Activated T-helper 1 cell treated with Interleukin-2 at 50 U/mL for 16 hours (primary cell): ENCODE measurements around the gene HOXA13.

Source experiments
- DNase-seq: peaks from one replicate; pipeline ENCODE4 v3.0.0-alpha.2; 2020; ENCODE audit warnings: low read depth

The HOXA13 gene

DNA sequence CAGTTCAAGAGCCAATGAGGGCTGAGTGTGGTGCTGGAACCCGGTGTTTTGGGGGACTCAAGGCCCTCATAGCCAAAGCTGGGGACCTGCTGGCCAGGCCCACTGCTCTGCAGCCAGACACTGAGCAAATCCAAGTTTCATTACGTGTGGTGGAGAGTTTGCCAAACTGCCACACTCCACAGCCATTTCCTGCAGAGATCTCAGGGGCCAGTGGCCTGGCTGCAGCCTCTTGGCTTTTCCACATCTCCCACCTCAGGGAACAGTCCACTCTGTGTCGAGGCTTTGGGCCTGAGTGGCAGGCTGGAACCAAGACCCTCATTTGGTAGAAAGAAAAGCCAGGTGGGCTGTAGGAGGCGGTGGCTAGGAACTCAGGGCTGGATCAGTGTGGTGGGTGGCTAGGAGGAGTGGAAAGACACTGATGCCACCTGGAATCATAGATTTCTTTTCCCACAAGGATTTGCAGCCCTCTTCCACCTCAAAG, 18.1 kb downstream of the HOXA13 start:
- DNase-seq, result no peak

DNA sequence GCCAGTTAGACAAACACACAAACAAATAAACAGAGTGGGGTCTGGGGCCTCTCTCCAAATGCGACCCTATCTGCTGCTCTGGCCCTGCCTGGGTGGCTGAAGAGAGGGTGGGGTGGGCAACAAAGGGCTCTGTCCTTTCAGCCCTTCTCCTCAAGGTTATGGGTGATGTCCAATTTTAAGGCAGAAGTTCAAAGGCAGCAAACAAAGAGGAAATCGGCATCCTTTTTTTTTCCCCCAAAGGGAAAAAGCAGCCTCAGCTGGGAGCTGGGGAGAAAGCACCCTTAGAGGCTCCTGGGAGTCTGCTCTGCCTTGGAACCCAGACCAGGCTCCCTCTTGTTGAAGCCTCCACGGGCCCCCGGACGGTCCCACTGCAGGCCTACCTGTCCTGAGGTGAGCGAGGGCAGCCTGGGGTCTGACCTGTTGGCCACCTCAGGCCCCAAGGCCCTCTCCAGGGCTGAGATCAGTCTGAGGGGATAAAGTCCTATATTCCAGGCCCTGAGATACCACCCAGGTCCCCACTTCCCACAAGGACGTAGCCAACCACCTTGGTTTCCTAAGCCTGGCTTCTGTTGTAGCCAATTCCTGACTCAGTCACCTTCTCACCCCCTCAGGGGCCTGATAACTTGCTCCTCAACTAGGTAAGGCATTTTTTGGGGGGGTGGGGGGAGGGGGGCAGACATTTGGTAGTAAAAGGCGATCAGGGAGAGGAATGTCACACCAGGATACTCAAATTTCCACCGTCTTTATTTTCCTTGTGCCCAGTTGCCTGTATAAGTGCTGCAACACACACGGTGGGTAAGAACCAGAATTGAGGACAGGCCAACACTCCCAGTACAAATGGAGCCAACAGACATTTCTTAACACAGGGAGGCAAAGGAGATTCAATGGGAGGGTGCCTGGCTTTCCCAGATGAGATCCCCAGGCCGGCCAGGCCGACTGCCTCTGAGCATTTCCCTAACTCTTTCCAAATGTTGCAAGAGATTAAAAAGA, 19.2 kb downstream of the HOXA13 start:
- no peak for DNase-seq

DNA sequence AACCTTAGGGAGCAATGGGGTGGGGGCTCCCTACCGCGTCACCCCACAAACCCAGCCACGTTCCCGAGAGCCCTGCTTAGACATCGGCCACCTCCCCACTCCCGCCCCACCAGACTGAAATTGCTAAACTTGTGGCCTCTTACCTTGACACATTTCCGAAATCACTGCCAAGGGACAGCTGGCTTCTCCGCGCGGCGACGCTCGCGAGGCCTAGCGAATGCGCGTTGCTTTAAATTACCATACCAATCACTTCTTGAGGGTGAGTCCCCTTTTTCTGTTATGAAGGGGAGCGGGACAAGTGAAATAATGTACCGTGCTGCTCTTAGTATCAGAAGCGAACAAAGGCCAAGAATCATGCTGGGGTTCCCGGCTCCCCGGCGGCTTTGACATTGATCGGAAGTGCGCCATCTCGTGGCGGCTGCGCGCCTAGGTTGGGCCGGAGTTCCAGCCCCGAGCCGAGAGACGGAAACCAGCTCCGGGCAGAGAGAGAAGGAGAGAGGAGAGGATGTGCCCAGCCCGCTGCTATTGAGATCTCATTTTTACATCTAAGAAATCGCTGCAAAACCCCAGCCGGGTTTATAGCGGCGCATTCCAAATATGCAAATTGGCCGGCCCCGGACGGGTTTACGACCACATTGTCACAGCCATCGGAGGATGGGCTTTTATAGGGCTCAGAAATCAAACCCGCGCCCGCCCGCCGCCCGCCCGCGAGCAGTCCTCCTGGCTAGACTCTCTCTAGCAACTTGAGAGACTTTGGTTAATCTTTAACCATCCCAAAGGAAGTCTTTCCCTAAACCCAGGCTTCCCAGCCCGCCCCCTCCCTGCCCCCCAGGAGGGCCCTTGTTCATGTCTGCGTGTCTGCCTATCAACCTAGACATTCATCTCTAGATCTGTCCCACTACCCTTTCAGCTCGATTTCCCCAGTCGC, 20.1 kb downstream of the HOXA13 start:
- peak; percentile 46 for DNase-seq

- DNase-seq, result no peak
Measured at GRCh38 chr7:27179030-27179429, 20.9 kb downstream of the HOXA13 start.

GRCh38 chr7:27178366-27178765, 21.5 kb downstream of the HOXA13 start:
- DNase-seq, result no peak

GRCh38 chr7:27177795-27178320, 22.0 kb downstream of the HOXA13 start:
- no peak for DNase-seq

- DNase-seq, result no peak
Measured at GRCh38 chr7:27176962-27177794, 22.7 kb downstream of the HOXA13 start.

- DNase-seq, result no peak
Measured at GRCh38 chr7:27176524-27176845, 23.4 kb downstream of the HOXA13 start.

- no peak for DNase-seq
Measured at GRCh38 chr7:27175626-27176523, 24.0 kb downstream of the HOXA13 start.

DNA sequence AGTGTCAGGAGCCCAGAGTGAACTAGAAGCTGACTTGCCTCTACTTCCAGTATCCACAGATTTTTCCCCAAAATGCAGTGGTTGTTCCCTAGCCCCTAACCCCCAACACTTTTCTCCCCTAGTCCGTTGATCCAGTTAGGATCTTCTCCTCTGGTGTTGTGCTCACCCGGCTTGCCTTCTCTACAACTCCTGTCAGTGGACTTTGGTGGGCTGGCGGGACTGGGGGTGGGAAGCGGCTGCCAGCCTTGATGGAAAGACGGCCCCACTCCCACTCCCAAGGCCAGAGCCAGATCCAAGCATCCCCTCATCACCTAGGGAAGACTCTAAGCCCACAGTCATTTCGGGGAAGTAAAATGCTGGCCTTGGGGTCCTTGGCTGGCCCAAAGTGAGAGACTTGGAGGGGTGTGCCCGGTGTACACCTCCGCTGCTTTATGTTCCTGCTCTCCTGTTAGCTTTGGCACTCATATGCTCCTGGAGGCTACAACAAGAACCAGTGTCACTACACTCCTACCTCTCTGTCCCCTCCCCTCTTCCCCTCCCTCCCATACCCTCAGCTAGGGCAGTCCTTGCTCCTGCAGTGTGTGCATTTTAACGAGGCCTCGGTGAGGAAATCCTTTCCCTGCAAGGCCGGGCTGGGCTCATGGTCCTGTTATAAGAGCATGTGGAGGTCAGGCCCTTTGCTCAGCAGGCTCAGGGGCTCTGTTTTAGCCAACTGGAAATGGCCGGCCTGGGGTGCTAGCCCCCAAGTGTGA, 24.8 kb downstream of the HOXA13 start:
- DNase-seq, result no peak

- DNase-seq, result no peak
Measured at GRCh38 chr7:27173956-27174873, 25.7 kb downstream of the HOXA13 start, which contains the start of gene HOXA10. TSS of gene HOXA10 (minus strand) at chr7:27174320. CDS start at chr7:27174306, 14 bp downstream.

DNA sequence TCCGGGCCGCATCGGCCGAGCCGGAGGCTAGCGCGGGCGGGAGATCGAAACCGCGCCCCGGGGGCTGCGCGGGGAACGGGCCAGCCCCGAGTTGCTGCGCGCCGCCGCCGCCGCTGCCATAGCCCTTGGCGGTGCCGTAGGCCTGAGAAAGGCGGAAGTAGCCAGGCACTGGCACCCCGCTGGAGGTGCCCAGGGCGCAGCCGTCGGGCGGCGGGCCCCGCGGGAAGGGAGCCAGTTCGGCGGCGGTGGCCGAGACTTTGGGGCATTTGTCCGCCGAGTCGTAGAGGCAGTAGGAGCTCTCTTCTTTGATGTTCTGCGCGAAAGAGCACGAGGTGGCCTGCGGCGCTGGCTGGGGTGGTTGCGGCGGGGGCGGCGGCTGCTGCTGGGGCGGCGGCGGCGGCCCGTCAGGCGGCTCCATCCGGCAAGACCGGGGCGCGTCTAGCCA, 26.4 kb downstream of the HOXA13 start:
- no peak for DNase-seq

GRCh38 chr7:27172823-27173510, 26.9 kb downstream of the HOXA13 start:
- DNase-seq, result no peak

GRCh38 chr7:27172315-27172774, 27.5 kb downstream of the HOXA13 start:
- DNase-seq, result no peak

GRCh38 chr7:27171637-27172314, 28.1 kb downstream of the HOXA13 start:
- DNase-seq, result no peak

GRCh38 chr7:27171325-27171636, 28.6 kb downstream of the HOXA13 start:
- no peak for DNase-seq
